WTC11 (cell line): ENCODE results near the gene MYH9.

Experiments
- CTCF ChIP-seq: fragments of 200-600 bp; IDR thresholded peaks from 2 replicates; pipeline ENCODE4 v1.8.0; 2022; ENCODE audit warnings: antibody characterized with exemption
- RELA ChIP-seq: sonication (generic); formaldehyde crosslinking; IDR thresholded peaks from 2 replicates; pipeline ENCODE4 v1.8.1; 2022; ENCODE audit warnings: missing genetic modification reagents, mild to moderate bottlenecking, borderline replicate concordance
- TP53 ChIP-seq: sonication (generic); formaldehyde crosslinking; IDR thresholded peaks from 2 replicates; pipeline ENCODE4 v1.8.1; 2023; ENCODE audit warnings: mild to moderate bottlenecking, missing genetic modification reagents

- TF ChIP-seq TP53 (CRISPR knock-in tag) (no peak), CTCF (no peak), RELA (no peak)
Measured at GRCh38 chr22:36325154-36326031, 62.4 kb downstream of the MYH9 start.
